CD4-positive, alpha-beta T cell treated with Interleukin-4 for 1 hour (primary cell): Measurements from ENCODE around the gene NR2E1.

Source experiments
- DNase-seq, 2 donors: peaks; one replicate each; pipeline ENCODE4 v3.0.0-alpha.2; 2020 to 2022

NR2E1 gene

GRCh38 chr6:108222504-108222903 lies 56.7 kb downstream of the NR2E1 start:
- no peak for DNase-seq

DNA sequence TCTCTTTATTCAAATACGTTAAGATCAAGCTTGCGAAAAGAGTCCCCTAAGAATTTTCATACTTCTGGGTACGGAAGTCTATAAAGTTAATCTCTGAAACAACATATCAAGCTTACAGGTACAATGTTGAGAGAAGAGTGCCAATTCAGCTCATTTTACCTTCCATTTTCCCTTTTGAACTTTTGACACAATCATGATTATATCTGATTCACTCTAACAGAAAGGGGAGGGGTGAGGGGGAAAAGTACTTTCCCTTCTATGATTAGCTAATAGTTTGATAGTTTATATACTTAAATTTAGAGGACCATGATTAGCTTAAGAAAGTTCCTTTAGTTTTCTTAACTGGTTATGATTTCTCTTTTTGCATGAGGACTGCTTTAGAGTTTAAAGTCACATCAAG lies 61.5 kb downstream of the NR2E1 start:
- no peak for DNase-seq

DNA sequence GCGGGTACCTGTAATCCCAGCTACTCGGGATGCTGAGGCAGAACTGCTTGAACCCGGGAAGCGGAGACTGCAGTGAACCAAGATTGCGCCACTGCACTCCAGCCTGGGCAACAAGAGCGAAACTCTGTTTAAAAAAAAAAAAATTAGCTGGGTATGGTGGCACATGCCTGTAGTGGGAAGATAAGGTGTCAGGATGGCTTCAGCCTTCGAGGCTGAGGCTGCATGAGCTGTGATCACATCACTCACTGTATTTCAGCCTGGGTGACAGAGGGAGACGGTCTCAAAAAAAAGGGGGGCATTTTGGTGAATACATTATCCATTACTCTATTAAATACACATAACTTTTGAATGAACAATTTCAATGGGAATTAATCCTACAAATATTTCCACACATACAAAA lies 62.6 kb downstream of the NR2E1 start:
- DNase-seq = no peak

- DNase-seq = no peak
Measured at GRCh38 chr6:108235127-108235526, 69.3 kb downstream of the NR2E1 start.

DNA sequence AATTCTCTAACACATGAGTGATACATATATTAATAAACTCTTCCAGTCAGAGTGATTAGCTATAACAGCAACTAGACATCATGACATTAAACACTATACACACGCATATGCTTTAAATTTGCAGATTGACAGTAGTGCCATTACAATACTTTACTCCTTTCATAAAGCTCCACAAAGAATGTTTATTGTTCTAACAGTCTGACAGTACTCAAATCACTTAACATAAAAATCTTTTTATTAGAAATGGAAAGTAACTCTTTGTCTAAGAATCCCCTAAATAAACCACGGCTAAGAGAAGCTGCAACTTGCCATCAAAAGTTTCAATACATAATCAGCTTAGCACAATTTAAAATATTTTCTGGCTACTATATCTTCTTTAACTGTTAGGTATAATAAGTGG lies 71.0 kb downstream of the NR2E1 start:
- no peak for DNase-seq

DNA sequence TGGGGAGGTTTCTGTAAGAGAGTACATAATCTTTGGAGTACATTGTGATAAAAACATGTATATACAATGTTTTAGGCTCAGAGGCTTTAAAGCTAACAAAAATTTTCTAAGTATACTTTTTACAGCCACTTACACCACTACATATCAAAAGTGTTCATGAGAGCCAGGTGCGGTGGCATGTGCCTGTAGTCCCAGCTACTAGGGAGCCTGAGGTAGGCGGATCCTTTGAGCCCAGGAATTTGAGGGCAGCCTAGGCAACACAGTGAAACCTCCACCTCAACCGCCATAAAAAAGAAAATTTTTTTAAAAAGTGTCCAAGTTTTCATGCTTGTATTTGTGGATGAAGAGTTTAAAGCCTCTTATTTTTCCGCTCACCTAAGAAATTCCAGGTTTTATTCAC lies 72.5 kb downstream of the NR2E1 start:
- no peak for DNase-seq
